ENCODE data around the gene KRT79.

Gene KRT79

DNA sequence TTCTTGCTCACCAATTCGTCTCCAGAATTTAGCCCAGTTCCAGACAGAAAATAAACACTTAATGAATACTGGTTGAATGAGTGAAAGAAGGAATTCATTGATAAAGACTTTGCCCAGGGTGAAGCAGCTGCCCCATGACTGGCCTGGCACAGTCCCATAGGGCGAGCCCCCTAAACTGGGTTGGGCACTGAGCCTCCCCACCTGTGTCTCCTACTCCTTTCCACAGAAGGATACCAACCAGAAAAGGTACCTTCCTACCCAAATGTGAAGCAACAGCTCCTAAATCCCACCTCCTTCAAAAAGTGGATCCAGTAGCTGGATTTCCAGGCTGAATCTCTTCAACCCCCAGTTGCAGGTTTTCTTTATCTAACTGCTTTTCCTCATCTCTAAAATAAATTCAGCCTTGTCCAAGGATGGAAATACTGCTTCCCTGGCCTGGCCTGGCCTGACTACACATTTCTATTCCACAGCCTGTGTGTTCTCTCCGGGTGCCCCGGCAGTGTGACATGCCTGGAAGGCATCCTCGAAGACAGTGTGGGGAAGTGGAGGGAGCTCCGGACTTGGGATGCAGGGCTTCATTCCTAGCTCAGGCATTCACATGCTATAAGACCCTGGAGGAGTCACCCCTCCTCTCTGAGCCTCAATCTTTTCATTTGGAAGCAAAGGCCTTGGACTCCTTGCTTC is 45.8 kb downstream of the KRT79 start:
- peak; percentile 14 for DNase-seq

DNA sequence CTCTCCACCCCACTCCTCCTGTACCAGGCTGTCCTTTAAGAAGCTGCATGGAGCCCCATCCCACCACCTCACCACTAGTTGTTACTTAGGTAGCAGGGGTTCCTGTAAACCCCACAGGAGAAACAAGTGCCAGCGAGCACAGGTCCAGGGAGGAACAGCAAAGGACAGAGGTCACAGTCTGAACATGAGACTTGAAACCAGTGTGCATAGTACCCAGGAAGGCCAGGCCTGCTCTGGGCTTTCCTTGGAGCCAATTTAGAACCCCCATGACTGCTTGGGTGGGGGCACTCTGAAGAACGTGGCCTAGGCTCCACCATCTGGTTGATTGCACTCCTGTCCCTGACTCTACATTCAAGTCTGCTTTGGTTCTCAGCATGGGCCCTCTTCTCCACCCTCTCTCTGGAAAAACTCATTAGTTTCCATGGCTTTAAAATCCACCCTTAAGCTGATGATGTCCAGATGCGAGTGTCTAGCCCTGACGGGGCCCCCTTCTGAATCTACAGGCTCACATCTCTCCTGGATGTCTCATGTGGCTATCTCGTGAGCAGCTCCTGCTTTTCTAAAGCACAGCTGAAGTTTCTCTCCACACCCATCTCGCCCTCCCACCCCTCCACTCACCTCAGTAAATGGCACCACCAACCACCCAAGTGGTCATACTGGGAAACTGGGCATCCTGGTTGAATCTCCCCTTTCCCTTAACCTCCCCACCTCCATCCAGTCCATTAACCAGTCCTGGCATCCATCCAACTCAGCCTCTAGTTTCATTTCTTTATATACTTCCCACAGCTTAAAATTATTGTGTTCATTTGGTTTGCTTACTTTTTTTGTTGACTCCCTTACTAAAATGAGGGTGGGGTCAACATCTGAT is 46.6 kb downstream of the KRT79 start:
- peak; percentile 43 for DNase-seq

GRCh38 chr12:52784909-52785308 is 49.2 kb downstream of the KRT79 start:
- DNase-seq: no peak

- no peak for DNase-seq
Observed at GRCh38 chr12:52783563-52784316, 50.4 kb downstream of the KRT79 start.

GRCh38 chr12:52782502-52782901 is 51.6 kb downstream of the KRT79 start:
- DNase-seq: no peak

DNA sequence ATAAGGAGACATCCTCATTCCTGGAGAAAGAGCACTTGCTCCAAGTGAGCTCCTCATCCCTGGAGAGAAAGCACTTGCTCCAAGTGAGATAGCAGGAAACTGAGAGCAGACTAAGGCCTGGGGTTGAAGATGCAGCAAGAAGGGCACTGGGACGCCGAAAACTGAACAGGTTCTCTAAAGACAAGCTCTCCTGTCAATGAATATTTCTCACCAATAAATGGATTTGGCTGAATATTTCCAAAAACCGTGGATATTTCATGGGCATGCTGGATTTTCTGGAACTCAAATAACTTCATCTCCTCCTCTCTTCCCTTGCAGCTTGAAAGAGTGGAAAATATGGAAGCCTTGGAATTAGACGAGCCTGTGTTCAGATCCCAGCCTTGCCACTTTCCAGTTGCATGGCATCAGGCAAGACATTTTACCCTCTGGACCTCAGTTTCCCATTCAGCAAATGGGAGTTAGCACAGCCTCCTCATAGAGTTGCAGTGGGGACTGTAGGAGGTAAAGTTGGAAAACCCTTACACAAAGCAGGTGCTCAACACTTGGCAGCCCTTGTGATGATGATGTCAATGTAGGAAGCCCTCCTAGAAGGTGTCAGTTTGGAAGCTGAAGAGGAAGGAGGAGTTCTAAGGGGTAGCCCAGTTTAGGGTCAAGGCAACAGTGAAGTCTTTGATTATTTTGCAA is 52.6 kb downstream of the KRT79 start:
- no peak for DNase-seq

- no peak for DNase-seq
Observed at GRCh38 chr12:52779914-52780313, 54.2 kb downstream of the KRT79 start.

DNA sequence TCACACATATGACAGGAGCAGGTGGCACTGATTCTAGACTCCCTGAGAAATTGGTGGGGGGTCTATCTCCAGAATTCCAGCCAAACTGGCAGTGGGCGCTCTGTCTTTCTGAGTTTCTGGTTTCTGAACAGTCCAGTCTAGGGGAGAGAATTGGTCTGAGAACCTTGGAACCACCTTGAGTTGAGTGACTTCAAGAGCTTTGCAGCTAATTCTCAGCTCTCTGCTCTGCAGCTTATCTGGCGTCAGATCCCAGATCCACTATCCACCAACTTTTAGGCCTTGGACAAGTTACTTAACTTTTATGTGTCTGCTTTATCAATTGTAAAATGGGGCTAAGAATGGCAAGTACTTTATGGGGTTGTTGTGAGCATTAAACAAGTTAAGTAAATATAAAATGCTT is 55.3 kb downstream of the KRT79 start:
- no peak for DNase-seq

- DNase-seq: no peak
Observed at GRCh38 chr12:52777566-52777965, 56.5 kb downstream of the KRT79 start.

- DNase-seq: no peak
Observed at GRCh38 chr12:52776913-52777395, 57.2 kb downstream of the KRT79 start, which contains the start of gene KRT76. Gene KRT76, minus strand, starts transcription at chr12:52777345. Its CDS starts 54 bp downstream, at chr12:52777291.

- DNase-seq: no peak
Observed at GRCh38 chr12:52776435-52776834, 57.7 kb downstream of the KRT79 start.

- DNase-seq: no peak
Observed at GRCh38 chr12:52774629-52775250, 59.4 kb downstream of the KRT79 start.

GRCh38 chr12:52772772-52773171 is 61.3 kb downstream of the KRT79 start:
- DNase-seq: no peak

- DNase-seq: no peak
Observed at GRCh38 chr12:52772188-52772587, 61.9 kb downstream of the KRT79 start.

GRCh38 chr12:52771505-52771904 is 62.6 kb downstream of the KRT79 start:
- no peak for DNase-seq
